CD14-positive monocyte (primary cell): ENCODE measurements around the gene PHAF1. TPM values are rescaled to one million over a fixed set of nuclear protein-coding genes. Genes with fewer than 3 reads are reported as not detected.

ENCODE experiments used
- DNase-seq, 3 donors: peaks; one replicate each; pipeline ENCODE4 v3.0.0-alpha.2; 2011 to 2022
- H2AFZ ChIP-seq: 2 replicates; pipeline ENCODE4 v1.6.0; 2012; ENCODE audit warnings: mild to moderate bottlenecking, low read depth, low read length, inconsistent platforms; ENCODE audit not compliant: insufficient read depth, poor library complexity, severe bottlenecking
- H3K27ac ChIP-seq, 2 donors: 1 replicate in 1 of 2; 2 replicates in 1 of 2; pipeline ENCODE4 v1.5.1; 2012 to 2013; ENCODE audit warnings: low read length in 2 of 2, control low read depth in 1 of 2, inconsistent platforms in 1 of 2, low read depth in 1 of 2, mild to moderate bottlenecking in 1 of 2
- H3K27me3 ChIP-seq, 2 donors: one replicate each; pipeline versions ENCODE4 v1.6.0 to v1.6.1; 2011 to 2013; ENCODE audit warnings: low read length in 2 of 2; ENCODE audit not compliant: control insufficient read depth in 2 of 2, insufficient read depth in 2 of 2
- H3K36me3 ChIP-seq, 2 donors: replicated peaks in 1 of 2; 1 replicate in 1 of 2; 2 replicates in 1 of 2; pipeline versions ENCODE4 v1.5.1 to v1.6.1; 2012 to 2013; ENCODE audit warnings: low read length in 2 of 2, control low read depth in 1 of 2, inconsistent platforms in 1 of 2, mild to moderate bottlenecking in 1 of 2; ENCODE audit not compliant: insufficient read depth in 2 of 2, control insufficient read depth in 1 of 2
- H3K4me1 ChIP-seq, 2 donors: 1 replicate in 1 of 2; 2 replicates in 1 of 2; pipeline versions ENCODE4 v1.5.1 to v1.6.1; 2012 to 2013; ENCODE audit warnings: low read length in 2 of 2, control low read depth in 1 of 2, inconsistent platforms in 1 of 2, mild to moderate bottlenecking in 1 of 2, moderate library complexity in 1 of 2; ENCODE audit not compliant: insufficient read depth in 2 of 2, control insufficient read depth in 1 of 2
- H3K4me2 ChIP-seq: replicated peaks from 2 replicates; pipeline ENCODE3; 2012; ENCODE audit warnings: low read length, moderate library complexity, mild to moderate bottlenecking; ENCODE audit not compliant: poor library complexity, severe bottlenecking; ENCODE audit errors: extremely low read depth
- H3K4me3 ChIP-seq, 3 experiments: fragments of 200-600 bp in 1 of 3; sonication (generic) in 1 of 3; replicated peaks in 1 of 3; 1 replicate in 2 of 3; 2 replicates in 1 of 3; pipeline ENCODE4 v1.5.1; 2011 to 2013; ENCODE audit warnings: low read length in 3 of 3, mild to moderate bottlenecking in 3 of 3, control low read depth in 2 of 3, low read depth in 2 of 3, inconsistent platforms in 1 of 3, moderate library complexity in 1 of 3
- H3K79me2 ChIP-seq: 2 replicates; pipeline ENCODE4 v1.6.0; 2012; ENCODE audit warnings: mild to moderate bottlenecking, control low read depth, inconsistent platforms, low read length, moderate library complexity; ENCODE audit not compliant: insufficient read depth
- H3K9ac ChIP-seq: 2 replicates; pipeline ENCODE4 v1.6.0; 2017; ENCODE audit warnings: low read length, mild to moderate bottlenecking; ENCODE audit not compliant: insufficient read depth, poor library complexity, severe bottlenecking
- H3K9me3 ChIP-seq, 2 donors: replicated peaks in 1 of 2; 1 replicate in 1 of 2; 2 replicates in 1 of 2; pipeline versions ENCODE4 v1.5.1 to v1.6.1; 2012 to 2013; ENCODE audit warnings: low read length in 2 of 2, control low read depth in 1 of 2; ENCODE audit not compliant: control insufficient read depth in 1 of 2, insufficient read depth in 1 of 2
- H4K20me1 ChIP-seq: 2 replicates; pipeline ENCODE4 v1.6.0; 2012; ENCODE audit warnings: mild to moderate bottlenecking, low read length, control low read depth, moderate library complexity; ENCODE audit not compliant: insufficient read depth
- H3K27ac Mint-ChIP-seq, 7 donors: one replicate each; pipeline ENCODE4 v1.8.0; 2020; ENCODE audit warnings: mild to moderate bottlenecking in 7 of 7, mixed read lengths in 7 of 7, moderate library complexity in 6 of 7, inconsistent platforms in 2 of 7
- H3K27me3 Mint-ChIP-seq, 3 donors: one replicate each; pipeline ENCODE4 v1.8.0; 2021 to 2022; ENCODE audit warnings: low read depth in 3 of 3, mild to moderate bottlenecking in 3 of 3, mixed read lengths in 3 of 3, moderate library complexity in 3 of 3, inconsistent platforms in 1 of 3
- H3K36me3 Mint-ChIP-seq, 2 donors: one replicate each; pipeline ENCODE4 v1.8.0; 2020; ENCODE audit warnings: mixed read lengths in 2 of 2, inconsistent platforms in 1 of 2, mild to moderate bottlenecking in 1 of 2
- H3K4me1 Mint-ChIP-seq: one replicate; pipeline ENCODE4 v1.8.0; 2020; ENCODE audit warnings: mild to moderate bottlenecking, mixed read lengths
- H3K4me3 Mint-ChIP-seq, 2 donors: one replicate each; pipeline ENCODE4 v1.8.0; 2020; ENCODE audit warnings: mild to moderate bottlenecking in 2 of 2, mixed read lengths in 2 of 2, moderate library complexity in 1 of 2
- H3K9me3 Mint-ChIP-seq, 7 donors: one replicate each; pipeline ENCODE4 v1.8.0; 2020 to 2022; ENCODE audit warnings: mixed read lengths in 7 of 7, mild to moderate bottlenecking in 6 of 7, moderate library complexity in 6 of 7, inconsistent platforms in 2 of 7
- WGBS: methylation state at CpG from one replicate; pipeline ENCODE4 v1.1.5; 2013; ENCODE audit warnings: missing lambda C conversion rate; ENCODE audit not compliant: insufficient coverage; 5-methylcytosine and 5-hydroxymethylcytosine counted together
- intact Hi-C, 2 donors: fragments of 100-400 bp; cut with micrococcal nuclease; formaldehyde crosslinking; loops; one replicate each; pipeline versions ENCODE4 v1.15.0 to v1.15.1; 2023
- polyA plus RNA-seq, 3 donors: library from polyadenylated mRNA; depleted of rRNA in 1 of 3; unstranded in 2 of 3; stranded (reverse) in 1 of 3; fragments of 300-500 nt in 2 of 3; fragments of >200 nt in 1 of 3; fragmentation: Illumina TruSeq in 2 of 3; gene quantifications; 1 replicate in 2 of 3; 2 replicates in 1 of 3; pipeline ENCODE4 v1.2.3, GENCODE V29; 2012 to 2021
- TF ChIP-seq, protein P1 (sequence below): fragments of 200-600 bp; IDR thresholded peaks from one replicate; pipeline ENCODE4 v1.8.0; 2022; ENCODE audit warnings: antibody characterized with exemption, mild to moderate bottlenecking

The PHAF1 gene
- polyA plus RNA-seq, 3 donors, result 18.8 to 68.2 (median 26.5) TPM

DNA sequence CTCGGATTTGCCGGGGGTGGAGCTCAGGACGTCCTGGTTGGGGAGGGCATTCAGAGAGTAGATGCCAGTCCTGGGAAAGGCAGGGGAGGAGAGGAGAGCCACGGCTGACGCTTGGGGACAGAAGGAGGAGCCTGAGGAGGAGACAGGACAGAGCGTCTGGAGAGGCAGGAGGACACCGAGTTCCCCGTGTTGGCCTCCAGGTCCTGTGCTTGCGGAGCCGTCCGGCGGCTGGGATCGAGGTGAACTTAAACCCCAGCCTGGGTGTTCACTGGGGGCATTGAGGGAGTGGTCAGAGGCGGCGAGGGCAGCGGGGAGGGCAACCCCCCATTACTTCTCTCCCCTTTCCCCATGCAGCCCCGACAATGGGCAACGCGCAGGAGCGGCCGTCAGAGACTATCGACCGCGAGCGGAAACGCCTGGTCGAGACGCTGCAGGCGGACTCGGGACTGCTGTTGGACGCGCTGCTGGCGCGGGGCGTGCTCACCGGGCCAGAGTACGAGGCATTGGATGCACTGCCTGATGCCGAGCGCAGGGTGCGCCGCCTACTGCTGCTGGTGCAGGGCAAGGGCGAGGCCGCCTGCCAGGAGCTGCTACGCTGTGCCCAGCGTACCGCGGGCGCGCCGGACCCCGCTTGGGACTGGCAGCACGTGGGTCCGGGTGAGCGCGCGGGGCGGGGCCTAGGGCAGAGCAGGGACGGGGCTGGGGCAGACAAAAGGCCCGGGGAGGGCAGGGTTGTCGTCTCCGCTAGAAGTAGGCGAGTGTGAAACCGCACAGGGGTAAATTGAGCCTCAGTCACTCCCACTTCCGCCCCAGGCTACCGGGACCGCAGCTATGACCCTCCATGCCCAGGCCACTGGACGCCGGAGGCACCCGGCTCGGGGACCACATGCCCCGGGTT is 64.3 kb downstream of the PHAF1 start:
- under 1% methylated on average over 63 of the region's 71 CpGs for WGBS

DNA sequence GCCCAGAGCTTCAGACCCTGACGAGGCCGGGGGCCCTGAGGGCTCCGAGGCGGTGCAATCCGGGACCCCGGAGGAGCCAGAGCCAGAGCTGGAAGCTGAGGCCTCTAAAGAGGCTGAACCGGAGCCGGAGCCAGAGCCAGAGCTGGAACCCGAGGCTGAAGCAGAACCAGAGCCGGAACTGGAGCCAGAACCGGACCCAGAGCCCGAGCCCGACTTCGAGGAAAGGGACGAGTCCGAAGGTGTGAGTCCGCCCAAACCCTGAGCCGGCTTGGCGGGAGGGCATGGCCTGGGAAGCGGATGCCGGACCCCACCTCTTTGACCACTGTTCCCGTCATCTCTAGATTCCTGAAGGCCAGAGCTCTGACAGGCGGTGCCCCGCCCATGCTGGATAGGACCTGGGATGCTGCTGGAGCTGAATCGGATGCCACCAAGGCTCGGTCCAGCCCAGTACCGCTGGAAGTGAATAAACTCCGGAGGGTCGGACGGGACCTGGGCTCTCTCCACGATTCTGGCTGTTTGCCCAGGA is 65.0 kb downstream of the PHAF1 start:
- Mint-ChIP-seq H3K27ac (no peak overlapping the region), H3K4me1 (peaks cover 50% of the 10 kb centered on the region), H3K9me3 (peaks cover 0 to 19% (median 5%) of the 10 kb centered on the region in 7 donors), H3K27me3 (peaks cover 50 to 89% (median 63%) of the 10 kb centered on the region in 3 donors), H3K36me3 (peaks cover 34 to 37% of the 10 kb centered on the region in 2 donors), H3K4me3 (peak overlapping the region; percentile 80 to 93)
- Histone ChIP-seq H3K4me2 (peak overlapping the region; percentile 75), H3K27me3 (peaks cover 13 to 52% of the 10 kb centered on the region in 2 donors), H3K4me3 (peak overlapping the region in 2 of 3 experiments; percentile 15 to 69), H3K36me3 (no peaks in the 10 kb centered on the region), H3K9me3 (no peaks in the 10 kb centered on the region), H3K79me2 (no peaks in the 10 kb centered on the region), H3K4me1 (peaks cover 62 to 70% of the 10 kb centered on the region in 2 donors), H2AFZ (peak overlapping the region; percentile 70), H4K20me1 (peaks cover 32% of the 10 kb centered on the region), H3K9ac (peak overlapping the region; percentile 15), H3K27ac (no peak overlapping the region)
- 32% methylated on average over 31 of the region's 31 CpGs for WGBS
- DNase-seq, result no peak
- TF ChIP-seq, protein P1, sequence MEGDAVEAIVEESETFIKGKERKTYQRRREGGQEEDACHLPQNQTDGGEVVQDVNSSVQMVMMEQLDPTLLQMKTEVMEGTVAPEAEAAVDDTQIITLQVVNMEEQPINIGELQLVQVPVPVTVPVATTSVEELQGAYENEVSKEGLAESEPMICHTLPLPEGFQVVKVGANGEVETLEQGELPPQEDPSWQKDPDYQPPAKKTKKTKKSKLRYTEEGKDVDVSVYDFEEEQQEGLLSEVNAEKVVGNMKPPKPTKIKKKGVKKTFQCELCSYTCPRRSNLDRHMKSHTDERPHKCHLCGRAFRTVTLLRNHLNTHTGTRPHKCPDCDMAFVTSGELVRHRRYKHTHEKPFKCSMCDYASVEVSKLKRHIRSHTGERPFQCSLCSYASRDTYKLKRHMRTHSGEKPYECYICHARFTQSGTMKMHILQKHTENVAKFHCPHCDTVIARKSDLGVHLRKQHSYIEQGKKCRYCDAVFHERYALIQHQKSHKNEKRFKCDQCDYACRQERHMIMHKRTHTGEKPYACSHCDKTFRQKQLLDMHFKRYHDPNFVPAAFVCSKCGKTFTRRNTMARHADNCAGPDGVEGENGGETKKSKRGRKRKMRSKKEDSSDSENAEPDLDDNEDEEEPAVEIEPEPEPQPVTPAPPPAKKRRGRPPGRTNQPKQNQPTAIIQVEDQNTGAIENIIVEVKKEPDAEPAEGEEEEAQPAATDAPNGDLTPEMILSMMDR, result no peak
- intact Hi-C loops, result no loop called here

More for the DNA sequence above, 64.3 kb downstream of the PHAF1 start:
- Histone ChIP-seq H3K27ac (peak overlapping the region; percentile 29 to 31), H3K79me2 (no peaks in the 10 kb centered on the region), H2AFZ (peak overlapping the region; percentile 70), H3K4me3 (peak overlapping the region; percentile 11 to 69 (median 35)), H3K9me3 (no peaks in the 10 kb centered on the region), H4K20me1 (peaks cover 29% of the 10 kb centered on the region), H3K9ac (peak overlapping the region; percentile 15), H3K4me2 (peak overlapping the region; percentile 75), H3K4me1 (peaks cover 69 to 77% of the 10 kb centered on the region in 2 donors), H3K27me3 (peaks cover 13 to 57% of the 10 kb centered on the region in 2 donors), H3K36me3 (no peaks in the 10 kb centered on the region)
- H3K9me3 Mint-ChIP-seq, result peaks cover 0 to 19% (median 5%) of the 10 kb centered on the region in 7 donors
- TF ChIP-seq, protein P1, result peak; percentile 10
- intact Hi-C loops, result no loop called here
- H3K27me3 Mint-ChIP-seq, result peaks cover 53 to 89% (median 66%) of the 10 kb centered on the region in 3 donors
- peak overlapping the region; percentile 80 to 93 for H3K4me3 Mint-ChIP-seq
- peak; percentile 78 to 83 (median 81) for DNase-seq
- peak overlapping the region in 6 of 7 donors; percentile 70 to 90 (median 80) for H3K27ac Mint-ChIP-seq
- peaks cover 30 to 36% of the 10 kb centered on the region in 2 donors for H3K36me3 Mint-ChIP-seq
- H3K4me1 Mint-ChIP-seq, result peaks cover 57% of the 10 kb centered on the region
